CD8-positive, alpha-beta memory T cell (primary cell): ENCODE measurements around the gene CAMKK1. TPM values are rescaled to one million over a fixed set of nuclear protein-coding genes. Genes with fewer than 3 reads are reported as not detected.

Experiments
- CTCF ChIA-PET: fragments of 350-600 bp; sonication (Branson Sonifier 250); formaldehyde crosslinking; loops from one replicate; lab custom pipeline; 2021; ENCODE audit warnings: antibody characterized with exemption; lab: Charles Lee
- POLR2A ChIA-PET: fragments of 350-600 bp; sonication (Branson Sonifier 250); formaldehyde crosslinking; loops from one replicate; lab custom pipeline; 2021; ENCODE audit warnings: antibody characterized with exemption; lab: Charles Lee
- DNase-seq, 5 donors: peaks; one replicate each; pipeline versions ENCODE4 v3.0.0 to v3.0.0-alpha.2; 2020 to 2022; ENCODE audit warnings: mixed read lengths in 1 of 5
- H3K27ac ChIP-seq: one replicate; pipeline ENCODE4 v1.7.0; 2013; ENCODE audit warnings: low read depth, mild to moderate bottlenecking, low read length, moderate library complexity
- H3K27me3 ChIP-seq: 2 replicates; pipeline ENCODE4 v1.7.0; 2013; ENCODE audit warnings: low read length, mild to moderate bottlenecking; ENCODE audit not compliant: insufficient read depth, poor library complexity, severe bottlenecking
- H3K36me3 ChIP-seq: 2 replicates; pipeline ENCODE4 v1.7.0; 2013; ENCODE audit warnings: mild to moderate bottlenecking, low read length, moderate library complexity; ENCODE audit not compliant: insufficient read depth
- H3K4me1 ChIP-seq: 2 replicates; pipeline ENCODE4 v1.7.0; 2013; ENCODE audit warnings: mild to moderate bottlenecking, low read length, moderate library complexity; ENCODE audit not compliant: insufficient read depth
- H3K4me3 ChIP-seq: 2 replicates; pipeline ENCODE4 v1.7.0; 2013; ENCODE audit warnings: mild to moderate bottlenecking, low read length
- H3K9me3 ChIP-seq: 2 replicates; pipeline ENCODE4 v1.7.0; 2013; ENCODE audit warnings: mild to moderate bottlenecking, low read length
- H3K27ac Mint-ChIP-seq, 8 donors: one replicate each; pipeline ENCODE4 v1.8.0; 2020 to 2021; ENCODE audit warnings: mixed read lengths in 8 of 8, mild to moderate bottlenecking in 6 of 8, inconsistent platforms in 3 of 8, moderate library complexity in 3 of 8
- H3K27me3 Mint-ChIP-seq, 2 donors: one replicate each; pipeline ENCODE4 v1.8.0; 2020 to 2021; ENCODE audit warnings: mixed read lengths in 2 of 2, mild to moderate bottlenecking in 1 of 2, moderate library complexity in 1 of 2
- H3K36me3 Mint-ChIP-seq, 3 donors: one replicate each; pipeline ENCODE4 v1.8.0; 2020 to 2021; ENCODE audit warnings: mixed read lengths in 3 of 3, inconsistent platforms in 1 of 3, mild to moderate bottlenecking in 1 of 3
- H3K4me1 Mint-ChIP-seq, 3 donors: one replicate each; pipeline ENCODE4 v1.8.0; 2020 to 2021; ENCODE audit warnings: mixed read lengths in 3 of 3, inconsistent platforms in 1 of 3, mild to moderate bottlenecking in 1 of 3
- H3K4me3 Mint-ChIP-seq, 7 donors: one replicate each; pipeline ENCODE4 v1.8.0; 2020 to 2021; ENCODE audit warnings: mixed read lengths in 7 of 7, mild to moderate bottlenecking in 6 of 7, moderate library complexity in 4 of 7, inconsistent platforms in 2 of 7
- H3K9me3 Mint-ChIP-seq, 5 donors: one replicate each; pipeline ENCODE4 v1.8.0; 2020 to 2022; ENCODE audit warnings: mixed read lengths in 5 of 5, mild to moderate bottlenecking in 3 of 5, moderate library complexity in 2 of 5, inconsistent platforms in 1 of 5
- polyA plus RNA-seq: library from polyadenylated mRNA; unstranded; fragments of 300-500 nt; fragmentation: Illumina TruSeq; gene quantifications from one replicate; pipeline ENCODE4 v1.2.3, GENCODE V29; 2021
- total RNA-seq, 2 experiments: library from RNA; stranded (reverse); gene quantifications; one replicate each; pipeline ENCODE4 v1.2.3, GENCODE V29; 2021

The CAMKK1 gene
- total and polyA plus RNA-seq, 3 experiments from 2014 or later: 1.1 to 2.7 (median 2.3) TPM

GRCh38 chr17:3888343-3889171 lies 4.3 kb downstream of the CAMKK1 start:
- CTCF ChIA-PET: no interaction called here
- Mint-ChIP-seq H3K9me3 (no peaks in the 10 kb centered on the region), H3K27ac (peak overlapping the region in 3 of 8 donors; percentile 8 to 57 (median 43)), H3K4me1 (peaks cover 26 to 45% (median 27%) of the 10 kb centered on the region in 3 donors), H3K4me3 (peak overlapping the region in 2 of 7 donors; percentile 27 to 46), H3K27me3 (no peaks in the 10 kb centered on the region), H3K36me3 (peaks cover 0 to 2% (median 0%) of the 10 kb centered on the region in 3 donors)
- POLR2A ChIA-PET: no interaction called here
- Histone ChIP-seq H3K27me3 (no peaks in the 10 kb centered on the region), H3K4me3 (no peak overlapping the region), H3K36me3 (no peaks in the 10 kb centered on the region), H3K4me1 (peaks cover 35% of the 10 kb centered on the region), H3K9me3 (no peaks in the 10 kb centered on the region), H3K27ac (peak overlapping the region; percentile 43)
- no peak for DNase-seq

DNA sequence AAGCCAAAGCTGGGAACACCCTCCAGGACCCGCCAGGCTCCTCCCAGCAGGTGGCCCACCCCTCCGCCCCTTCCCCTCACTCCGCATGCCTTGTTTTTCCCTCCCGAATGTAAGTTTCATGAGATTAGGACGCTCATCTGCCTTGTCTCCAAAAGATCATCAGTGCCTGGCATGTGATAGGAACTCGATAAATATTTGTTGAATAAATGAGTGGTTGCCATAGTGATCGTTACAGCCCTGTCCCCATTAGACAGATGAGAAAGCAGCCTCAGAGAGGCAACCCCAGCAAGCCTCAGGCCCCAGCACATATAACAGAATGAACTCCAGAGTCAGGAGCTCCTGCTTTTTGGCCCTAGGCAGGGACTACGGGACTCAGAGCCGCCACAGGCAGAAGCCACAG lies 5.0 kb downstream of the CAMKK1 start:
- H3K4me3 Mint-ChIP-seq: peak overlapping the region in 1 of 7 donors; percentile 46
- Histone ChIP-seq H3K27me3 (no peaks in the 10 kb centered on the region), H3K4me1 (peaks cover 33% of the 10 kb centered on the region), H3K36me3 (no peaks in the 10 kb centered on the region), H3K4me3 (no peak overlapping the region), H3K9me3 (no peaks in the 10 kb centered on the region), H3K27ac (peak overlapping the region; percentile 31)
- no peak for DNase-seq
- CTCF ChIA-PET: interaction anchor here (1.0 kb wide), 1 partner anchor 41 kb away, joined by 3 read pairs; no protein-coding TSS in a partner anchor
- H3K27me3 Mint-ChIP-seq: no peaks in the 10 kb centered on the region
- POLR2A ChIA-PET: no interaction called here
- peaks cover 0 to 2% (median 0%) of the 10 kb centered on the region in 3 donors for H3K36me3 Mint-ChIP-seq
- H3K9me3 Mint-ChIP-seq: no peaks in the 10 kb centered on the region
- peaks cover 23 to 41% (median 23%) of the 10 kb centered on the region in 3 donors for H3K4me1 Mint-ChIP-seq
- H3K27ac Mint-ChIP-seq: peak overlapping the region in 3 of 8 donors; percentile 8 to 46 (median 12)

DNA sequence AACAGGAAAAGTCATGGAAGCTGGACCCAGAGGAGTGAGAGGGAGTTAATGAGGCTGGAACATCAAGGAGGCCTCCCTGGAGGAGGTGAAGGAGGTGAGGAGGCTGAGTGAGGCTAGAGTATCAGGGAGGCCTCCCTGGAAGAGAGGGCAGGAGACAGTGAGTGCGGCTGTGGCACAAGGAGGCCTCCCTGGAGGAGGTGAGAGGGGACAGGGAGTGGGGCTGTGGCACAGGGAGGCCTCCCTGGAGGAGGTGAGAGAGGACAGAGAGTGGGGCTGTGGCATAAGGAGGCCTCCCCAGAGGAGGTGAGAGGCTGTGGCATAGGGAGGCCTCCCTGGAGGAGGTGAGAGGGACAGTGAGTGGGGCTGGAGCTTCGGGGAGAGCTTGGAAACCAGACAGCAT lies 5.5 kb downstream of the CAMKK1 start:
- H3K4me3 Mint-ChIP-seq: peak overlapping the region in 4 of 7 donors; percentile 45 to 66 (median 48)
- no peaks in the 10 kb centered on the region for H3K27me3 Mint-ChIP-seq
- peaks cover 0 to 2% (median 0%) of the 10 kb centered on the region in 3 donors for H3K36me3 Mint-ChIP-seq
- DNase-seq: no peak
- Histone ChIP-seq H3K4me1 (peaks cover 33% of the 10 kb centered on the region), H3K36me3 (no peaks in the 10 kb centered on the region), H3K4me3 (peak overlapping the region; percentile 20), H3K27me3 (no peaks in the 10 kb centered on the region), H3K9me3 (no peaks in the 10 kb centered on the region), H3K27ac (no peak overlapping the region)
- peak overlapping the region; percentile 8 to 85 (median 68) for H3K27ac Mint-ChIP-seq
- H3K4me1 Mint-ChIP-seq: peaks cover 23 to 41% (median 23%) of the 10 kb centered on the region in 3 donors
- CTCF ChIA-PET: interaction anchor here (1.0 kb wide), 1 partner anchor 41 kb away, joined by 3 read pairs; no protein-coding TSS in a partner anchor
- POLR2A ChIA-PET: no interaction called here
- no peaks in the 10 kb centered on the region for H3K9me3 Mint-ChIP-seq

- ChIA-PET CTCF (interaction anchor here (1.0 kb wide), 1 partner anchor 40 kb away, joined by 3 read pairs; no protein-coding TSS in a partner anchor), POLR2A (no interaction called here)
- H3K9me3 Mint-ChIP-seq: no peaks in the 10 kb centered on the region
- H3K4me3 Mint-ChIP-seq: peak overlapping the region in 5 of 7 donors; percentile 45 to 76 (median 50)
- peak overlapping the region in 7 of 8 donors; percentile 8 to 82 (median 67) for H3K27ac Mint-ChIP-seq
- peaks cover 23 to 36% (median 23%) of the 10 kb centered on the region in 3 donors for H3K4me1 Mint-ChIP-seq
- H3K27me3 Mint-ChIP-seq: no peaks in the 10 kb centered on the region
- H3K36me3 Mint-ChIP-seq: no peaks in the 10 kb centered on the region
- peaks cover 30% of the 10 kb centered on the region for H3K4me1 ChIP-seq
- H3K36me3 ChIP-seq: no peaks in the 10 kb centered on the region
- DNase-seq: peak in 1 of 5 donors; percentile 21
- no peaks in the 10 kb centered on the region for H3K27me3 ChIP-seq
- no peak overlapping the region for H3K27ac ChIP-seq
- peak overlapping the region; percentile 20 for H3K4me3 ChIP-seq
- H3K9me3 ChIP-seq: no peaks in the 10 kb centered on the region
These were observed 6.1 kb downstream of the CAMKK1 start for GRCh38 chr17:3886776-3887175.

GRCh38 chr17:3885970-3886369 lies 6.9 kb downstream of the CAMKK1 start:
- no peak for DNase-seq
- no peaks in the 10 kb centered on the region for H3K27me3 ChIP-seq
- no peaks in the 10 kb centered on the region for H3K9me3 Mint-ChIP-seq
- ChIA-PET CTCF (no interaction called here), POLR2A (no interaction called here)
- peak overlapping the region in 2 of 8 donors; percentile 3 to 49 for H3K27ac Mint-ChIP-seq
- peak overlapping the region in 1 of 7 donors; percentile 23 for H3K4me3 Mint-ChIP-seq
- no peaks in the 10 kb centered on the region for H3K27me3 Mint-ChIP-seq
- H3K4me1 ChIP-seq: peaks cover 22% of the 10 kb centered on the region
- peaks cover 15 to 28% (median 16%) of the 10 kb centered on the region in 3 donors for H3K4me1 Mint-ChIP-seq
- no peak overlapping the region for H3K27ac ChIP-seq
- H3K9me3 ChIP-seq: no peaks in the 10 kb centered on the region
- H3K36me3 Mint-ChIP-seq: no peaks in the 10 kb centered on the region
- H3K36me3 ChIP-seq: no peaks in the 10 kb centered on the region
- H3K4me3 ChIP-seq: no peak overlapping the region

DNA sequence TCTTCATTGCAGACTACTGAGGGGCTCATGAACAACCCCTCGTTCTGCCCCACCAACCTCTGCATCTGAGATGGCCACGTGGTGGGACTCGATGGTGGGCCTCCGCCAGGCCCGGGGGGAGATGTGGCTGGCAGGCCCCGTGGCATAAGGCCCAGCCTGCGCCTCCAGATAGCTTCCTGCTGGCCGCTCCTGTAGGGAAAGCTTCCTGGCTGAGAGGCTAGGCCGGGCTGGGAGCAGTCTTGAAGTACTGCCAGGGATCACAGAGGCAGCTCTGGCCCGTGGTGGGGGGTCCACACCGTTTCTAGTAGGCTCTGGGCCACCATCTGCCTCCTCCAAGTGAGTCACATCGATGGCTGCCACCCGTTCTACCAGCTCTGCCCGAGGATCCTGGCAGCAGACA lies 7.6 kb downstream of the CAMKK1 start:
- no peak for DNase-seq
- Histone ChIP-seq H3K27ac (no peak overlapping the region), H3K36me3 (no peaks in the 10 kb centered on the region), H3K9me3 (no peaks in the 10 kb centered on the region), H3K27me3 (no peaks in the 10 kb centered on the region), H3K4me1 (peaks cover 18% of the 10 kb centered on the region), H3K4me3 (no peak overlapping the region)
- H3K36me3 Mint-ChIP-seq: no peaks in the 10 kb centered on the region
- H3K4me3 Mint-ChIP-seq: no peak overlapping the region
- H3K27me3 Mint-ChIP-seq: no peaks in the 10 kb centered on the region
- H3K9me3 Mint-ChIP-seq: no peaks in the 10 kb centered on the region
- H3K27ac Mint-ChIP-seq: no peak overlapping the region
- H3K4me1 Mint-ChIP-seq: peaks cover 13 to 24% (median 15%) of the 10 kb centered on the region in 3 donors
- ChIA-PET CTCF (interaction anchor here (1.6 kb wide), 1 partner anchor 28 kb away, joined by 6 read pairs; no protein-coding TSS in a partner anchor), POLR2A (no interaction called here)

DNA sequence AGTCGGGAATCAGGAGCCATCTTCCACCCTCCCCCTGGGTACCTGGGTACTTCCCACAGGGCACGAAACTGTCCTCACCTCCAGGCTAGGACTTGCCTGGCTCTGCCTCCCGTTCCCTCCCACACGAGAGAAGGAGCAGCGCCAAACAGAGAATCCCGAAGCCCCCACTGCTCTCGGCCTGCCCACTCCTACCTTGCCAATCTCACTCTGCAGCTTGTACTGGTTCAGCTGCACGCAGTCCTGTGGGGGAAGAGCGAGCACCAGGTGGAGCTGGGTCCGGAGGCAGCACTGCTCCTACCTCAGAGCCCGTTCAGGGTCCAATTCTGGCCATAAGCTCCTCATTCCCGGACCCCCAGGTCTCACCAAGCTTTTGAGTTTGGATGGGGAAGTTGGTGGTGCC lies 8.7 kb downstream of the CAMKK1 start:
- POLR2A ChIA-PET: interaction anchor here (0.6 kb wide), 1 partner anchor 219 kb away, joined by 5 read pairs; no protein-coding TSS in a partner anchor
- no peaks in the 10 kb centered on the region for H3K27me3 ChIP-seq
- H3K4me1 Mint-ChIP-seq: peaks cover 13 to 22% (median 15%) of the 10 kb centered on the region in 3 donors

GRCh38 chr17:3882276-3882675 lies 10.6 kb downstream of the CAMKK1 start:
- Histone ChIP-seq H3K36me3 (no peaks in the 10 kb centered on the region), H3K27ac (no peak overlapping the region), H3K27me3 (no peaks in the 10 kb centered on the region), H3K9me3 (no peaks in the 10 kb centered on the region), H3K4me3 (no peak overlapping the region), H3K4me1 (peaks cover 14% of the 10 kb centered on the region)
- POLR2A ChIA-PET: no interaction called here
- Mint-ChIP-seq H3K4me1 (peaks cover 8 to 14% (median 11%) of the 10 kb centered on the region in 3 donors), H3K9me3 (no peaks in the 10 kb centered on the region), H3K36me3 (peaks cover 0 to 2% (median 0%) of the 10 kb centered on the region in 3 donors), H3K4me3 (no peak overlapping the region), H3K27me3 (no peaks in the 10 kb centered on the region), H3K27ac (no peak overlapping the region)
- CTCF ChIA-PET: no interaction called here
- no peak for DNase-seq

More for the DNA sequence above, 8.7 kb downstream of the CAMKK1 start:
- no peak for DNase-seq
- Mint-ChIP-seq H3K27me3 (no peaks in the 10 kb centered on the region), H3K9me3 (no peaks in the 10 kb centered on the region), H3K27ac (peak overlapping the region in 1 of 8 donors; percentile 90), H3K4me3 (no peak overlapping the region), H3K36me3 (peaks cover 0 to 2% (median 0%) of the 10 kb centered on the region in 3 donors)
- H3K27ac ChIP-seq: no peak overlapping the region
- H3K4me3 ChIP-seq: no peak overlapping the region
- H3K4me1 ChIP-seq: peaks cover 18% of the 10 kb centered on the region
- CTCF ChIA-PET: interaction anchor here (1.6 kb wide), 1 partner anchor 29 kb away, joined by 6 read pairs; no protein-coding TSS in a partner anchor
- no peaks in the 10 kb centered on the region for H3K36me3 ChIP-seq
- H3K9me3 ChIP-seq: no peaks in the 10 kb centered on the region
